HepG2 (cell line): ENCODE results near the gene CYTH1. TPM values are rescaled to one million over a fixed set of nuclear protein-coding genes. Genes with fewer than 3 reads are reported as not detected.

Source experiments
- ATAC-seq: fragments of 200-7000 bp; cut with Tn5 transposase; 3 replicates; pipeline ENCODE4 v1.9.1; 2020; ENCODE audit warnings: mild to moderate bottlenecking, moderate library complexity
- BruUV-seq: library from RNA; stranded (reverse); fragments of 400-500 nt; replicated peaks from 2 replicates; lab custom pipeline; 2021; lab: Mats Ljungman, UMichigan
- CTCF ChIA-PET: fragments of 300-600 bp; formaldehyde crosslinking; extraction: SDS; loops from one replicate; lab custom pipeline; 2021; ENCODE audit warnings: low total read pairs, inconsistent platforms, low intra/inter-chr PET ratio; lab: Yijun Ruan, JAX
- POLR2A ChIA-PET: fragments of 350-600 bp; sonication (Branson Sonifier 250); formaldehyde crosslinking; loops from one replicate; lab custom pipeline; 2020; ENCODE audit warnings: antibody characterized with exemption, inconsistent platforms; lab: Yijun Ruan, JAX
- DNase-seq: peaks from one replicate; pipeline ENCODE4 v3.0.0-alpha.2; 2015; ENCODE audit warnings: low spot score
- FAIRE-seq: peaks from 3 replicates; lab custom pipeline; 2011; peaks lifted over from hg19 to GRCh38; lab: Jason Lieb, UNC
- H2AFZ ChIP-seq: one replicate; pipeline ENCODE4 v1.6.1; 2011; ENCODE audit warnings: low read length, inconsistent platforms
- H3K27ac ChIP-seq: fragments of 300-600 bp; 3 replicates; pipeline ENCODE4 v1.8.0; 2011; ENCODE audit warnings: mixed run types, mild to moderate bottlenecking, mixed read lengths, low read length, inconsistent platforms; ENCODE audit not compliant: insufficient read depth; ENCODE audit errors: extremely low read length
- H3K27me3 ChIP-seq, 2 experiments: fragments of 200-600 bp in 1 of 2; 2 replicates in 1 of 2; 3 replicates in 1 of 2; pipeline versions ENCODE4 v1.6.0 to v1.8.0; 2011; ENCODE audit warnings: low read length in 2 of 2, mild to moderate bottlenecking in 2 of 2, moderate library complexity in 2 of 2, inconsistent platforms in 1 of 2; ENCODE audit not compliant: insufficient read depth in 2 of 2, control insufficient read depth in 1 of 2
- H3K36me3 ChIP-seq, 2 experiments: fragments of 200-600 bp in 1 of 2; replicated peaks in 1 of 2; 2 replicates in 1 of 2; 3 replicates in 1 of 2; pipeline versions ENCODE4 v1.5.1 to v1.8.0; 2011; ENCODE audit warnings: low read length in 2 of 2, inconsistent platforms in 1 of 2; ENCODE audit not compliant: insufficient read depth in 2 of 2, control insufficient read depth in 1 of 2
- H3K4me1 ChIP-seq: 2 replicates; pipeline ENCODE4 v1.5.1; 2012; ENCODE audit warnings: low read length, inconsistent platforms; ENCODE audit not compliant: insufficient read depth
- H3K4me2 ChIP-seq: 2 replicates; pipeline ENCODE4 v1.6.0; 2011; ENCODE audit warnings: low read depth, low read length, inconsistent platforms
- H3K4me3 ChIP-seq, 3 experiments: fragments of 200-600 bp in 1 of 3; sonication (generic), shearing (Covaris generic) in 1 of 3; replicated peaks in 1 of 3; 2 replicates each; pipeline ENCODE4 v1.5.1; 2011 to 2016; ENCODE audit warnings: low read length in 3 of 3, inconsistent platforms in 2 of 3, low read depth in 2 of 3, mild to moderate bottlenecking in 2 of 3, control low read depth in 1 of 3, mixed read lengths in 1 of 3; ENCODE audit not compliant: insufficient read depth in 1 of 3
- H3K79me2 ChIP-seq: one replicate; pipeline ENCODE4 v1.6.1; 2011; ENCODE audit warnings: low read length, inconsistent platforms; ENCODE audit not compliant: insufficient read depth
- H3K9ac ChIP-seq: 2 replicates; pipeline ENCODE4 v1.6.0; 2011; ENCODE audit warnings: mild to moderate bottlenecking, low read depth, low read length, inconsistent platforms; ENCODE audit not compliant: insufficient read depth
- H3K9me3 ChIP-seq: 2 replicates; pipeline ENCODE4 v1.5.1; 2012; ENCODE audit warnings: mild to moderate bottlenecking, low read length
- H4K20me1 ChIP-seq: 2 replicates; pipeline ENCODE4 v1.6.0; 2011; ENCODE audit warnings: inconsistent platforms, mild to moderate bottlenecking, low read length, moderate library complexity; ENCODE audit not compliant: insufficient read depth
- CBX5 ChIP-seq: sonication (generic); formaldehyde crosslinking; IDR thresholded peaks from 2 replicates; pipeline ENCODE4 v1.4.0; 2020; ENCODE audit warnings: missing genetic modification reagents, borderline replicate concordance
- HNF4A ChIP-seq: sonication (generic); formaldehyde crosslinking; IDR thresholded peaks from 2 replicates; pipeline ENCODE4 v1.4.0; 2020; ENCODE audit warnings: missing genetic modification reagents
- MIER3 ChIP-seq: IDR thresholded peaks from 2 replicates; pipeline ENCODE4 v1.6.1; 2016; ENCODE audit warnings: missing compliant biosample characterization, borderline replicate concordance
- NR2F1 ChIP-seq, 2 experiments: fragments of 450-650 bp in 1 of 2; formaldehyde crosslinking in 1 of 2; IDR thresholded peaks; 2 replicates each; pipeline versions ENCODE4 v1.5.0 to v1.6.1; 2016 to 2020; ENCODE audit warnings: mild to moderate bottlenecking in 1 of 2, missing compliant biosample characterization in 1 of 2, missing genetic modification reagents in 1 of 2, moderate library complexity in 1 of 2
- NR2F6 ChIP-seq, 2 experiments: IDR thresholded peaks; 2 replicates each; pipeline ENCODE4 v1.6.1; 2016; ENCODE audit warnings: antibody characterized with exemption in 1 of 2, mild to moderate bottlenecking in 1 of 2
- POLR2AphosphoS2 ChIP-seq: IDR thresholded peaks from 2 replicates; pipeline ENCODE4 v1.6.1; 2011; ENCODE audit warnings: low read depth, low read length, improper control_type of control experiment
- RARA ChIP-seq: IDR thresholded peaks from 2 replicates; pipeline ENCODE4 v1.6.1; 2016; ENCODE audit warnings: missing genetic modification reagents, missing compliant biosample characterization
- SAFB2 ChIP-seq: sonication (generic); formaldehyde crosslinking; IDR thresholded peaks from 2 replicates; pipeline ENCODE4 v1.5.1; 2020; ENCODE audit warnings: missing genetic modification reagents, low read depth, mild to moderate bottlenecking, borderline replicate concordance
- SIX4 ChIP-seq: sonication (generic); formaldehyde crosslinking; IDR thresholded peaks from 2 replicates; pipeline ENCODE4 v1.4.0; 2020; ENCODE audit warnings: missing genetic modification reagents
- TBX3 ChIP-seq: fragments of 450-650 bp; IDR thresholded peaks from 2 replicates; pipeline ENCODE4 v1.6.1; 2017; ENCODE audit warnings: antibody characterized with exemption, mild to moderate bottlenecking, inconsistent platforms, borderline replicate concordance
- ZNF263 ChIP-seq: sonication (generic); formaldehyde crosslinking; IDR thresholded peaks from 2 replicates; pipeline ENCODE4 v1.4.0; 2020; ENCODE audit warnings: missing genetic modification reagents
- ZNF350 ChIP-seq: sonication (generic); formaldehyde crosslinking; IDR thresholded peaks from 2 replicates; pipeline ENCODE4 v1.4.0; 2020; ENCODE audit warnings: mild to moderate bottlenecking, low read depth, missing genetic modification reagents, borderline replicate concordance
- WGBS: methylation state at CpG from one replicate; pipeline ENCODE4 v1.1.6; 2017; ENCODE audit warnings: low lambda C conversion rate; 5-methylcytosine and 5-hydroxymethylcytosine counted together
- in situ Hi-C: cut with HindIII; loops from 2 replicates; pipeline ENCODE4 v1.10.0; 2017; ENCODE audit warnings: low pct_unique_long_range_greater_than_20kb; ENCODE audit not compliant: extremely low pct_ligation_motif_present
- intact Hi-C: fragments of 100-400 bp; cut with micrococcal nuclease; formaldehyde crosslinking; loops from one replicate; pipeline ENCODE4 v1.10.0; 2022; ENCODE audit not compliant: unreplicated experiment
- polyA plus RNA-seq, 8 experiments: library from polyadenylated mRNA; depleted of rRNA in 3 of 8; stranded (reverse) in 7 of 8; unstranded in 1 of 8; fragments of >200 nt; fragmentation: Illumina TruSeq in 4 of 8; extraction: Trizol in 4 of 8; gene quantifications; 2 replicates each; pipeline versions ENCODE4 v1.2.1 to v1.2.3, GENCODE V29; 2011 to 2016; ENCODE audit warnings: low read depth in 4 of 8, missing spikeins in 1 of 8, mixed read lengths in 1 of 8; ENCODE audit not compliant: insufficient read depth in 1 of 8
- total RNA-seq, 5 experiments: library from RNA; depleted of rRNA; stranded (reverse); fragments of >200 nt; fragmentation: Illumina TruSeq; extraction: Trizol; gene quantifications; 2 replicates each; pipeline ENCODE4 v1.2.3, GENCODE V29; 2016; ENCODE audit warnings: low read depth in 1 of 5
- TF ChIP-seq, protein P1 (sequence below): sonication (generic); formaldehyde crosslinking; IDR thresholded peaks from 2 replicates; pipeline ENCODE4 v1.5.1; 2020; ENCODE audit warnings: missing genetic modification reagents, mild to moderate bottlenecking, borderline replicate concordance

The CYTH1 gene
- total and polyA plus RNA-seq, 2 of the 13 experiments (the other 11 are each of a cell fraction or from before 2014, with no cell fraction given) = 20.1 to 48.9 TPM

DNA sequence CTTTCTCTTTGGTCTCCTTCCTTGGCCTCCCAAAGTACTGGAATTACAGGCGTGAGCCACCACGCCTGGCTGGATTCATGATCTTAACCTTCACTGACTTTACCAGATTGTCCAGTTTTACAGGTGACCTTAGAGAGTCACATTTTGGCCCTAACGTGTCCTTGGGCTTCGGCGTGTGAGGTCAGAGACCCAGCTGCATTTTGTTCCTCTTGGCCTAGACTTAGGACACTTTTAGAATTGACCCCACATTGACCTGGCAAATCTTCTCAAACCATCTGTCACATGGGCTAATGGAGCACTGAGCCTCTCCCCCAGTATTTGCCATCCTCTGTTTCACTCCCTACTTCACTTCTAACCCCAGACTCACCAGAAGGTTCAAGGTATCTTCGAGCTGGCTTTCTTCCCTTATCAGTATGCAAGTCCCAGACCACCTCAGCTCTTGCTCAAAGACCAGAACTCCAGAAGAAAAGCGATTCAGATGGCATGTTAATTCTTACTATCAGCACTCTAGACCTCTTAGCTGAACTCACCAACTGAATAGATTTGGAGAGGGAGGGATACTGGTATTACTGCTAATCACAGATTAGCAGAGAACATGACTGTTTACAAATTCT lies 1.7 kb upstream of the CYTH1 start:
- Histone ChIP-seq H3K27me3 (no peaks in the 10 kb centered on the region; a peak in 1 of 5 replicates), H2AFZ (no peak overlapping the region)
- ATAC-seq = no peak
- peak; percentile 43 for FAIRE-seq
- TF ChIP-seq CBX5 (CRISPR knock-in tag) (0 out of 2 replicates have a peak, but pooled peaks have one; percentile 20), SIX4 (CRISPR knock-in tag) (no peak), NR2F1 (CRISPR knock-in tag; IDR thresholded peaks at IDR 0.05) (peak in 1 of 2 experiments; percentile 35; a peak in 1 of 4 replicates), ZNF350 (CRISPR knock-in tag) (no peak), ZNF263 (CRISPR knock-in tag) (no peak), HNF4A (peak; percentile 29; the same call in 1 of the 2 replicates), RARA (peak; percentile 41; the same call in 1 of the 2 replicates), SAFB2 (CRISPR knock-in tag) (0 out of 2 replicates have a peak, but pooled peaks have one; percentile 41), NR2F6 (IDR thresholded peaks at IDR 0.05) (0 out of 2 replicates have a peak, but pooled peaks have one; percentile 5), NR2F6 (CRISPR knock-in tag; IDR thresholded peaks at IDR 0.05) (no peak), TBX3 (no peak), MIER3 (CRISPR knock-in tag) (0 out of 2 replicates have a peak, but pooled peaks have one; percentile 16), POLR2AphosphoS2 (0 out of 2 replicates have a peak, but pooled peaks have one; percentile 5)
- TF ChIP-seq, protein P1, sequence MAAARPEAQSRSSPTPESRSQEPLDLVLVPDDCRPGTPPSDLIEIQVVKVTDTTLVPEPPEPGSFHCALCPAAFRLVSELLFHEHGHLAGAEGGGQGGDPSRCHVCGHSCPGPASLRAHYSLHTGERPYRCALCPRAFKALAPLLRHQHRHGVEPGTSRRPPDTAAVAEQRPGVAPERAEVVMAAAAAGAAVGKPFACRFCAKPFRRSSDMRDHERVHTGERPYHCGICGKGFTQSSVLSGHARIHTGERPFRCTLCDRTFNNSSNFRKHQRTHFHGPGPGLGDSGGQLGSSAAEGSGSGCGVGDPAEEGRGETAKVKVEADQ (CRISPR knock-in tag) = 0 out of 2 replicates have a peak, but pooled peaks have one; percentile 45
- TF ChIP-seq, all 625 proteins: peak for 9
- H3K27ac ChIP-seq = peak overlapping the region; percentile 89
- ChIA-PET POLR2A (interaction anchor here (0.6 to 1.1 kb wide), 3 partner anchors 14 to 196 kb away, joined by 3 read pairs; partner anchors contain the start of gene LGALS3BP), CTCF (no interaction called here)
- intact Hi-C loops = loop anchor here (5.0 kb wide), 1 partner anchor 37 kb away; no protein-coding TSS in a partner anchor
- peaks cover 28% of the 10 kb centered on the region for H3K79me2 ChIP-seq
- peaks cover 60% of the 10 kb centered on the region for H3K4me1 ChIP-seq
- no peak for DNase-seq
- no peak overlapping the region for H3K4me2 ChIP-seq
- H3K9ac ChIP-seq = no peak overlapping the region
- no TSS peak for BruUV-seq
- in situ Hi-C loops = no loop called here
- no peak overlapping the region for H3K4me3 ChIP-seq
- WGBS = 73% methylated on average over 7 of the region's 7 CpGs
- no peaks in the 10 kb centered on the region for H3K9me3 ChIP-seq
- H3K36me3 ChIP-seq = no peaks in the 10 kb centered on the region; a peak in 1 of 5 replicates
- H4K20me1 ChIP-seq = peaks cover 16% of the 10 kb centered on the region
